Stimulated activated CD8-positive, alpha-beta memory T cell treated with anti-CD3 and anti-CD28 coated beads, Interleukin-12 subunit alpha, Interleukin-12 subunit beta, amount 100 ng/mL, for 4 hours (primary cell): ENCODE measurements around the gene VSIR.

ENCODE experiments used
- DNase-seq: peaks from one replicate; pipeline ENCODE4 v3.0.0-alpha.2; 2020; ENCODE audit warnings: low read depth

The VSIR gene

DNA sequence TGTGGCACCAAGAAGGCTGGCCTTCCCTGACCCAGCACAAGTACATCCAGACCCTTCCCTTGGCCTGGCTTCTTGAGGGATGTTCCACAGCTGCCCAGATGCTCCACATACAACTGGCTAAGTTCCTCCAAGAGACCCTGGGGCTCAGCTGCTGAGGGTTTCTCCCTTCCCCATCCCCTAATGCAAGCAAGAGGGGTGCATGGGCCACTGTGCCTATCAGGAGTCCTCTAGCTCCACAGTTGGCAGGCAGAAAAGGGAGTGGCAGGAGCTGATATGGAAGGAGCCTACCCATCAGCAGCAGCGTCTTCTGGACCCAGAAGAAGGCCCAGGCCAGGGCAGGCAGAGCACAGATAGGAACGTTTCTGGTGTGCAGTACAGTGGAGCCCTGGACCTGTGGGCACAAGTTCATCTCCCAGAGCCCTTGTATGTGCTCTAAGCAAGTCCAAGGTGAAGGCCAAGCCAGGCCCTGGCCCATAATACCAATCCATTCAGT lies 26.2 kb downstream of the VSIR start:
- no peak for DNase-seq

DNA sequence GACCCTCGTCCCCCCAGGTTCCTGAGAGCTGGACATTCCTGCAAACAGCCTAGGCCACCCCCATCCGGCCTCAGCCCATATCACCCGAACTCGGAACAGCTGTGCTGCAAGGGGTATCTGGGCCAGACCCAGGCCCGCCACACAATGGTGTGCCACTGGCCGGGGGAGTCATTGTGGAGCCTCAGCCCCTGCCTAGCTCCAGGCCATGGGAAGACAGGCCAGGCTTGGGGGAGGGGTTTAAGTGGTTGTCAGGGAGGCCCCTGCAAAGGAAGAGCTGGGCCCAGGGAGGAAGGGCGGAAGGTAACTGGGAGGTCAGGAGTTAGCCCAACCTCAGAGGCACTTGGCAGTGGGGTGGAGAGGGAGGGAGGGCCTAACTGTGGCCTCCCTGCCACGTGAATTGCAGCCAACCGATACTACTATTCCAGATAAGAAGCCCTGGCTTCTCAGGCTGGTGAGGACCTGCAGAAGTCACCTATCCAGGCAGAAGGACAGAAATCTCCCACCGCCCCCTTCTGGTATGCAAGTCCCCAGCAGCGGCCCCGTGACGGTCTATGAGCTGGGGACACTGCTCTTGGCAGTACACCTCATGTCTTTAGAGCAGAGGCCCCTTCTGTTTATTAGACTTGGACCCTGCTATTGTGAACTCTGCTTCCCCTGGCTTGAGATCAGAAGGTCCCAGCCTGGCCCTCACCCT lies 26.8 kb downstream of the VSIR start:
- DNase-seq: no peak

DNA sequence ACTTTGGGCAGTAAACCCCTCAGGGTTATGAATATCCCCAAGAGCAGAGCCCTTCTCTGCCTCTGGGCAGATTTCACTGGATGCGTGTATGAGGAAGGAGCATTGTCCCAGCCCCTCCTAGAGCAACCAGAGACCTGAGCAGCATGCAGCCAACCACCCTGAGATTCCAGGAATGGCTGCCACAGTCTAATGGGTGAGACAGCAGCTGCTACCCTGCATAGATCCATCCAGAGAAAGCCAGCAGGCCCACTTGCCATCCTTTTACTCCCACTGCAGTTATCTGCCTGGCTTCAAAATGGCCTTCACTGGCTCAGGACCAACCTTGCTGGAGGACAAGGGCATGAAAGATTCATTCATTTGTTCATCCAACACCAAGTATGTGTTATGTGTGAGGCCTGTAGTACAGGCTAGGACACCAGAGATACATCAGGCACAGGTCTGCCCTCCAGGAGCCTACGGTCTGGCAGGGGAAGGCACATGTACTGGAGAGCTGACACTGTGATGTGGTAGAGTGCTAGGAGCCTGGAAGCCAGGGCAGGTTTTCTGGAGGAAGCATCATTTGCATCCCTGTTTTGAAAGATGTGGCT lies 27.6 kb downstream of the VSIR start:
- no peak for DNase-seq

DNA sequence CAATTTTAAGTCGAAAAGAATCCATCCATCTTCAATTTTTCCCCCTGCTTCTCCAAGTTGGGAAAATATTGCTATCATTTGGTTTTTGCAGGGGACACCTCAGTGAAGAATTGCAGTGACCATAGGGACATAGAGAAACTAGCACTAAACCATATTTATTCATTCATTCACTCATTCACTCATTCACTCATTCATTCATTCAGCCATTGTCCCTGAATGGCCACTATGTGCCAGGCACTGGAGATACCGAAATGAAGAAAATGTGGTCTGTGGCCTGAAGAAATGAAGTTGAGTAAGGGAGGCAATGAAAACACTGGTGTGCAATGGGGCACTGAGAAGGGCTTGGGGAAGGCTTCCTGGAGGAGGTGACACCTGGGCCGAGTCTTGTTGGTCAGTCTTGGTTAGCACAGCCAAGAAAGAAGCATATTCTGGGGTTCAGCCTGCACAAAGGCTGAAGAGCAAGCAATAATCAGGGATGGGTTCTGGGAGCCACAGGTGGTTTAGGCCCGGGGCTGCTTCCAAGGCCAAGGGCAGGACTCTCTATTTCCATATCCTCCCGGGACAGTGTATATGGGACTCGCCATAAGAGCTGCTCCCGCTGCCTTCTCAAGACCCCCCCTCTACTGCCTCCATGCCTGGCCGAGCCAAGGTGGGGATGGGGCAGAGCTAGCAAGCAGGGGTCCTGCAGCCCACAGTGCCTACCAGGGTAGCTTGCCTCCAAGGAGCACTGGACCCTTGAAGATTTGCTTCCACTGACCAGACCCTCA lies 28.2 kb downstream of the VSIR start:
- no peak for DNase-seq

DNA sequence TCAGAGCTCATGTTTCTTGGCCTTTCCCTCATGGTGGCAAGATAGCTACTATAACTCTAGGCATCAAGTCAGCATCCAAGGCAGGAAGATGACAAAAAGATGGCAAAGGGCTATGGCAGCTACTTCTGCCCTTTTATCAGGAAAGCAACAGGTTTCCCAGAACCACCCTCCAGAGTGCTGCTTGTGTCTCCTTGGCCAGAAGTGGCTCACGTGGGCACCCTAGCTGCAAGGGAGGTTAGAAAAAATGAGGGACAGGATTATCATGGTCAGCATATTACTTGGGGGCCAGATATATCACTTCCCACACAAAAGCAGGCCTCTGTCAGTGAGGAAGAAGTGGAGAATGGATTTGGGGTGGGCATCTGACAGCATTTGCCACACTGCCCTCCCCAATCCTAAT lies 29.5 kb downstream of the VSIR start:
- no peak for DNase-seq

DNA sequence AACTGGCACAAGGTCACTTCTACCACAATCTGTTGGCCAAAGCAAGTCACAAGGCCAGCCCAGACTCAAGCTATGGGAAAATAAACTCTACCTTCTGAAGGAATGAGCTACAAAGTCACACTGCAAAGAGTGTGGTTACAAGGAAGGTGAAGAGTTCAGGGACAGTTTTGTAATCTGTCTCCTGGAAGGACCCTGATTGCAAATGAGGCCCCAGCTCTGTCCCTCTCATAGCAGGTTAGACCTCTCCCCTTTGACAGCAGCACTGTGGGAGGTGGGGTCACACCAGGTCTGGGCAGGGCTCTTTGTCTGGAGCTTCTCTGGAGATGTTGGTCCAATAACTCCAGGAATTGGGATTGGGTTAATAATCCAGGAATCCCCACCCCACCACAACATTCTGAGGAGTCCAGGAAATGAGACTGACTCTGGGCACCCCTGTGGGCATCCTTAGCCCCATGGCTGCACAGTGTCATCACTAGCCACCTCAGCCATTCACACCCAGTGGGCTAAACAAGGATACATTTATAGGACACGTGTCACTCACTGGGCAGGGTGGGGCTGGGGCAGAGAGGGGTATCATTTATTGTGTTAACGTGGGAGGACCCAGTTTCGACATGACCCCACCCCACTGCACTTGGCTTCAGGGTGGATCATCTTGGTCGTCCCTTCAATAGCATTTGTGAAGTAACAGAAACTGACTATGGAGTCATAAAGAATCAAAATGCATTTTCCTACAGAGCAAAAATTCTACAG lies 30.1 kb downstream of the VSIR start:
- no peak for DNase-seq

DNA sequence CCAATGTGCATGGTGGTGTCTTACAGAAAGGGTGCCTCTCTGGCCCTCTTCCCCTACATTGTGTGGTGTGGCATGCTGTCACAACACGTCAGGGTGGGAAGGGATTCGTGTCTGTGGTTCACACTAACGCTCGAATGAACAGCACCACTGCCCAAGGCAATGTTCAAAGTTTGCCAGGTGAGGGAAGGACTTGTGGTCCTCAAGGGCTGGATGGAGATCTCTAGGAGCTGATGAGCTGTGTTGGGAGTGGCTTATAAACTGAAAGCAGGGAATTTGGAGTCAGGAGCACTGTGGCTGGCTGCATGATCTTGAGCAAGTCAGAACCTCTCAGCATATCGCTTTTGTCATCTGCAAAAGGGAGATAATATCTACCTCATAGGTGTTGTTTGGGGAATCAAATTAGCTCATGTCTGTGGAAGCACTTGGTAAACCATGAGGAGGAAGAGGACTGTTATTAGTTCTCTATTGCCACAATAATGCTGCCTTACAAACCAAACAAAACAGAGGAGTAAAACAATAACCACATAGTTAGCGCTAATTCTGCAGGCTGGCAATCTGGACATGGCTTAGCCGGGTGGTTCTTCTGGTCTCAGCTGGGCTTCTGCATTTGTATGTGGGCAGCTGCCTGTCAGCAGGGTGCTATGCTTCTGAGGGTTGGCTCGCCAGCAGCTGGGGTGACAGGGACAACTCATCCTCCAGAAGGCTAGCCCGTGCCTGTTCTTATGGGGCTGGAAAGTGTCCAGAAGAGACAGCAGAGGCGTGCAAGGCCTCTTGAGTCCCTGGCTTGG lies 30.8 kb downstream of the VSIR start:
- no peak for DNase-seq

DNA sequence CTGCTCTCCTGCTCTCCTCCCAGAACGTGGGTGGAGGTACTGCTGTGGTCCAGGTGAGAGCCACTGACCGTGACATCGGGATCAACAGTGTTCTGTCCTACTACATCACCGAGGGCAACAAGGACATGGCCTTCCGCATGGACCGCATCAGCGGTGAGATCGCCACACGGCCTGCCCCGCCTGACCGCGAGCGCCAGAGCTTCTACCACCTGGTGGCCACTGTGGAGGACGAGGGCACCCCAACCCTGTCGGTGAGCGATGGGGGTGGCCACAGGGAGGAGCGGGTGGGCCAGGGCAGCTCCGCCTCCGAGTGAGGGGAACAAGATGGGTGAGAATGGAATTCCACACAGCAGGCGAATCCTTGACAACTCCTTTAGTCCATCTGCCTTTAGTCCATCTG lies 31.6 kb downstream of the VSIR start:
- no peak for DNase-seq

DNA sequence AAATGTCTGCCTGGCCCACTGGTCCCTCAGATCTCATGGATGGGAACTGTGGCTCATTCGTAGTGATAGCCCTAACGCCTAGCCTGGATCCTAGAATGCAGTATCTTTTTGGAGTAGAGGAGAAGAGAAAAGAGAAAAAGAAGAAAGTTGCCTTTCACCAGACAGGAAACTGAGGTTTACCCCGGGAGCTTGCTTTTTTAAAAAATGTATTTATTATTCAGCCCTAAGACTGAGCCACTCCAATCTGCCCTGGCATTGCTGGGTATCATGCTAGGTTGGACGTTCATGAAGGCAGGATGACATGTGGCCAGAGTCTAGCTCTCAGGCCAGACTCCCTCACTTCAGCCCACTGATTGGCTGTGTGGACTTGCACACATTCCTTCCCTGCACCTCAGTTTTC lies 32.3 kb downstream of the VSIR start:
- DNase-seq: no peak

DNA sequence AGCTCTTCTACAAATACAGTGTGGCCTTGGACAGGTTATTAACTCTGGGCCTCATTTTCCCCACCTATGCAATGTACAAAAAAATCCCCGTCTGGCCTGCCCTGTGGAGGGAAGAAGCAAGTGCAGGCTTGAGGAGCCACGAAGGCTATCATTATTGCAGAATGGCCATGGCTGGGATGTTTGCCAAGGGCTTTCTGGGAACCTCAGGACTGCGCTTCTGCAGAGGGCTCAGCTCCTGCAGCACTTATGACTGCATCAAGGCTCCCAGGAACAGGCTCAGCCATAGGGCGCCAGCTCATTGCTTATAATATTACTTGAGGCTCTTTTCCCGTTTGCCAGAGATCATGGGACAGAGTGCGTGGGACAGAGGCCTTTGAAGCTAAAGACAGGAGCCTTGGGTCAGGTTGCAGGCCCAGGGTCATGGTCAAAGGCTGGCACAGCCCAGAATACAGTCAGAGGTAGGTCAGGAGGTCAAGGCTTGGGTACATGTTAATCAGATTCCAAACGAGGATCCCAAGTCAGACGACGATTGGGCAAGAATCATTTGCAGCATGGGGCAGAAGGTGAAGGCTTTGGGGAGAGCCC lies 33.2 kb downstream of the VSIR start:
- no peak for DNase-seq

DNA sequence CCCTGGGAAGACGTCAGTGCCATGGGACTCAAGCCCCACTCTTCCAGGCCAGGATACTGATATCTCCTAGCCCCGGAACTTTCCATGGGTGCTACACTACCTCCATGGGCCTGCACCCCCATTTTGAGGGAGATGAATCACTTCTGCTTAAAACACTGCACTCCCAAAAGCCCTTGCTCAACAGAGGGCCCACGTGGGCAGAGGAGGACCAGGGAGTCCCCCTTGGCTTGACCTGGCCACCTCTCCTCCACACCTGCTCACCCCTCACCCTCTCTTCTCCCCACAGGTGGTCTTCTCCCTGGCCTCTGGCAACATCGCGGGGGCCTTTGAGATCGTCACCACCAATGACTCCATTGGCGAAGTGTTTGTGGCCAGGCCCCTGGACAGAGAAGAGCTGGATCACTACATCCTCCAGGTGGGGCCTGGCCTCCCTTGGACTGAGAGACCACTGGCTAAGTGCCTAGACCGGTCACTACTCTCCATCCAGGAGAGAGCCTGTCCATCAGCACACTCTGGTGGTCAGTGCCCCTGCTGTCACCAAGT lies 33.9 kb downstream of the VSIR start:
- no peak for DNase-seq

DNA sequence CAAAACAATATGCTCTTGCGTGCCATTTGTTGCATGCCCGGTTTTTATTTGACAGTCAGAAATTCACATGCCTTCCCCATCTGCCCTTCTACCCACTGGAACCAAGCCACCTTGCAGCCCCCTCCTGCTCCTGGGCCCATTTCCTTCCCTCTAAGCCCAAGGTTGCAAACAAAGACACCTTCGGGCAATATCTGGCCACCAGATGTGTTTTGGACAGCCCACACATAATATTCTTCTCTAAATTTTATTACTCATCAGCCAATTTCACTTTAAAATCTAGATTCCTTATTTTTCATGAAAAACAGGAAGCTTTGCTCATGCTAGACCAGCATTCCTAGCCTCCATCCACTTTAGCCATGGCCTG lies 35.5 kb downstream of the VSIR start:
- DNase-seq: no peak

DNA sequence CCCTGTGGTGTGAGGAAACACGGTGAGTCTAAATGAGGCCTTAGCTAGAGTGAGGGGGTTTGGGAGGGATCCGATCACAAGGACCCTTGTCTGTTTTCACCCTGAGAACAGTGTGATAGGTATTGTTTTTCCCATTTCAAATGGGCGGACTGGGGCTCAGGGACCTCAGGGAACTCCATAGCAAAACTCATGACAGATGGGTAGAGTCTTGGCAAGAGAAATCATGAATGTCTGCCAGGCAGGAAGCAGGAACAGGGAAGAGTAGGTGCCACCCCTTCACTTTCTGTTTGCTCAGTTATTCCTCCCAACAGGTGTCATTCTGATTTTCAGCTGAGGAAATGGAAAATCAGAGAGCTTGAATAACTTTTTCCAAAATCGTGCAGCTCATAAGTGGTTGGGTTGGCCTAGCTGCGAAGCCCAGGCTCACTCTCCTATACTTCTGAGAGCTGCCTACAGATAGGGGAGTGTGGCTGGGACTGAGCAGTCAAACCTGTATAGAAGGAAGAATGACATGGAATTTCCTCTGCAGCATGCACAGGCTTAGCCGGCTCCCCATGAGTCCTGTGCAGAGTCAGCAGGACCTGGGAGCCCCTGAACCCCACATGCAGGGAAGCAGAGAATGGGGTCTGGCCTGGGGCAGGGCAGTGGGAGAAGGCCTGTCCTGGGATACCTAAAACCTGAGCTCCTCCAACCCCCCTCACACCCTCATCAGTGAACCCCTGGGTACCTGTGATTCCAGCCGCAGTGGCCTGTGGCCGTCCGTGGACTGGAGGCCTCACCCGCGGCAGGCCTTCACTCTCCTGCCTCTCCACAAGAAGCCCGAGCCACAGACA lies 36.1 kb downstream of the VSIR start:
- no peak for DNase-seq

DNA sequence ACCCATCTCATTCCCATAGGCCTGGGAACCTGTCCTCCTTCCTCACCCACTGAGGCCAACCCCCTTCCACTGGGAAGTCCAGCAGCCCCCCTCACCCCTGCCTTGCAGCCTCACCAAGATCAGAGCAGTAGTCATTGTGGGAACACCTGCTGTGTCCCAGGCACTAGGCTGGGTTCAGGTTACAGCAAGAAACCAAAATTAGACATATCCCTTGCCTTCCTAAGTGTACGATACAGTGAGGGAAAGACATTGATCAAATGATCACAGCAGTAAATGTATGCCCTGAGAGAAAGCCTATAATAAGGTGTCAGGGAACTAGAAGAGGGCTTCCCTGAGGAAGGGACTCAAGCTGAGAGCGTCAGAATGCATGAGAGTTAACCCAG lies 36.8 kb downstream of the VSIR start:
- DNase-seq: no peak

DNA sequence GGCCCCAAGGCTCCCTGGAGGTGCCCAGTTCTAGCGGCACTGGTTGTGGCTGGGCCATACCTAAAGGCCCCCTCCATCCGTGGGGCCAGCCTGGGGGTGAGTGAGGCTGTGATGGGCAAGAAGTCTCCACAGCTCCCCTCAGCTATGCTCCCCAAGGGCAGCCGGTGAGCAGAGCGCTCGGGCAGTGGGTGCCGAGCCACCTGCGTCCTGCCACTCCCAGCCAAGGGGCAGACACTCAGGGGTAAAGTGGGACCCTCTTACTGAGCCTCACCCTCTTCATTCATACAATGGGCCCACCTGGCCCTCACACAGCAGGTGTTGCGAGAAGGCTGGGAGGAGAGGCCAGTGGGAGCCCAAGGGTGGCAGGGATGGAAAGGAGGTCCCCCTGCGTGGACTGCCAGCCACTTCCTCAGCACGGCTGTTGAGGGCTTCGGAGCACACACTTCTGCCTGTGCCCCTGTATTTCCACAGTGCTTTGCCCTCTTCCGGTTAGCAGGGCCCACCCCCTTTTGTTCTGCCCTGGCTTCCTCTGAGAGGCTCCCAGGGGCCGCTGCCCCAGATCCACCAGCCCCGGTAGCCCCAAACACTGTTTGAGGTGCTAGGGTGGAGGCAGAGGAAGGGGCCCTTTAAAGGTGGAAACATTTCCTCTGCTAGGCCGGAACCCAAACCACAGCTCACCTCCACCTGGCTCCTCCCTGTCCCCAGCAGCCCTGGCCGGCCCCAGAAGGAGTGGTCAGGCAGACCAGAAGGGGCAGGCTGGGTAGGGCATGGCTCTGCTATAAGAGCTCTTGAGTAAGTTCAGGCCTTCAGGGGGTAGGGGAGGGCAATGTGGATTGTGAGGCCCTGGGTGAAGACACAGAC lies 37.4 kb downstream of the VSIR start:
- DNase-seq: peak; percentile 49

DNA sequence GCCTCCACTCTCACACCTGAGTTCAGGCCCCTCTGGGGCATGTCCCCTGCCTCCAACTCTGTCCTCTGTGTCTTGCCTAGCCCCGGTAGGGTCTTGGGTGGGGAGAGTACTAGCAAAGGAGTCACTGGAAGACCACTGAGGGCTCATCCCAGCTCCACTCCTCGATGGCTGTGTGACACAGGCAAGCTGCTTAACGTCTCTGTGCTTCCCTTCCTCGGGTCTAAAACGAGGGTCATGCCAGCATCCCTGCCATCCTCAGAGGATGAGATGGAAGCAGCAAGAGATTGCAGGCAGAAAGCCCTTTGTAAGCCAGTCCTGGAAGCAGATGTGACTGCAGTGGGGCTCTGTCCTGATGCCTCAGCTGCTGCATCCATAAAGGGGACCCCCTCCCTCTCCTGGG lies 38.5 kb downstream of the VSIR start:
- no peak for DNase-seq

DNA sequence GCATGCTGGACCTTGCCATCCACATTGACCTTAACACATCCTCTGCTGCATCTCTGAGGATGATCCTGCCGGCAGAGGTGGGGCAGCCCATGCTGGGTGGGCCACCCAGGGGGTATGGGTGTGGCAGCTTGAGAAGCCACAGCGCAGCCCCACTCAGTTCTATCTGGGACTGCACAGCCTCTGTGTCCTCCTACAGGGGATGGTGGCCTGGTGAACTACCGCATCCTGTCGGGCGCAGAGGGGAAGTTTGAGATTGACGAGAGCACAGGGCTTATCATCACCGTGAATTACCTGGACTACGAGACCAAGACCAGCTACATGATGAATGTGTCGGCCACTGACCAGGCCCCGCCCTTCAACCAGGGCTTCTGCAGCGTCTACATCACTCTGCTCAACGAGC lies 41.5 kb downstream of the VSIR start:
- no peak for DNase-seq

DNA sequence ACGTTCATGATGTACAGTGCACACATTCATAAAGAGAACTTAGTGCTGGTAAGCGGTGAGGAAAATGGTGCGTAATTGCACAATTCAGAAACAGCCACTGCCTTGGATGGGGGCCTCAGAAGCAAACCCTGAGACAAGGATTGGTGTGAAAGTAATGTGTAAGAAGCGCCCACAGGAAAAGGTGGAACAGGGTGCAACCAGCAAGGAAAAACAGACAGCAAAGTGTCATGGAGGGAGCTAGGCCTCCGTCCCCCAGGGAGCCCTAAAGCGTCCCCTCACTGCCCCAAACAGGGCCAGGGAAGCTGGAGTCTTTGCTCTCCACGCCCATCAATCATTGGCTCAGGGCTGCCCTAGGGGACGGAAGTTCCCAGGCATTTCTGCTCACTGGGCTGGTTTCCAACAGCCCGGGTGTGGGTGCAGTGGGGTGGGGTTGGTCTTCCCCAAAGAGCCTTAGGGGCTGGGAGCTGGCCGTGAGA lies 44.1 kb downstream of the VSIR start:
- DNase-seq: no peak
